Neural cell (in vitro differentiated cells): ENCODE measurements around the gene SOX5. TPM values are rescaled to one million over a fixed set of nuclear protein-coding genes. Genes with fewer than 3 reads are reported as not detected.

Experiments
- H2AFZ ChIP-seq: fragments of 200-600, 300-800 bp; sonication (generic), shearing (Covaris generic); 2 replicates; pipeline ENCODE4 v1.6.0; 2014; ENCODE audit warnings: low read depth, mild to moderate bottlenecking, antibody characterized with exemption, low read length, moderate library complexity
- H3F3A ChIP-seq: fragments of 200-600 bp; shearing (Covaris generic); 2 replicates; pipeline ENCODE4 v1.6.1; 2016; ENCODE audit warnings: mild to moderate bottlenecking, moderate library complexity, mixed read lengths, antibody characterized with exemption, low read length; ENCODE audit not compliant: insufficient read depth, poor library complexity, severe bottlenecking
- H3K27ac ChIP-seq: fragments of 200-600, 300-800 bp; sonication (generic), shearing (Covaris generic); 2 replicates; pipeline ENCODE4 v1.5.1; 2014; ENCODE audit warnings: mild to moderate bottlenecking, low read length, moderate library complexity
- H3K27me3 ChIP-seq: fragments of 300-800, 200-600 bp; sonication (generic), shearing (Covaris generic); 2 replicates; pipeline ENCODE4 v1.6.0; 2014; ENCODE audit warnings: mild to moderate bottlenecking, low read depth, low read length, moderate library complexity; ENCODE audit not compliant: insufficient read depth
- H3K36me3 ChIP-seq: fragments of 300-800, 200-600 bp; sonication (generic), shearing (Covaris generic); 2 replicates; pipeline ENCODE4 v1.5.1; 2014; ENCODE audit warnings: mild to moderate bottlenecking, antibody characterized with exemption, low read length, moderate library complexity; ENCODE audit not compliant: insufficient read depth
- H3K4me2 ChIP-seq: fragments of 300-800, 200-600 bp; sonication (generic), shearing (Covaris generic); 2 replicates; pipeline ENCODE4 v1.6.0; 2014; ENCODE audit warnings: mild to moderate bottlenecking, low read length
- H3K4me3 ChIP-seq: fragments of 300-800, 200-600 bp; sonication (generic), shearing (Covaris generic); 2 replicates; pipeline ENCODE4 v1.5.1; 2014; ENCODE audit warnings: mild to moderate bottlenecking, low read length, moderate library complexity
- H3K79me2 ChIP-seq: fragments of 200-600 bp; shearing (Covaris generic); replicated peaks from 2 replicates; pipeline ENCODE4 v1.6.0; 2014; ENCODE audit warnings: mild to moderate bottlenecking, low read length, moderate library complexity; ENCODE audit not compliant: insufficient read depth
- H3K9ac ChIP-seq: fragments of 300-800, 200-600 bp; sonication (generic), shearing (Covaris generic); 2 replicates; pipeline ENCODE4 v1.6.1; 2016; ENCODE audit warnings: mild to moderate bottlenecking, low read length, mixed read lengths
- H3K9me2 ChIP-seq: fragments of 200-600 bp; shearing (Covaris generic); 2 replicates; pipeline ENCODE4 v1.6.1; 2016; ENCODE audit warnings: mild to moderate bottlenecking, low read length, mixed read lengths; ENCODE audit not compliant: insufficient read depth
- H3K9me3 ChIP-seq: fragments of 200-600, 300-800 bp; sonication (generic), shearing (Covaris generic); 2 replicates; pipeline ENCODE4 v1.6.1; 2016; ENCODE audit warnings: mild to moderate bottlenecking, mixed run types, low read length, moderate library complexity, mixed read lengths
- H4K20me1 ChIP-seq: fragments of 200-600 bp; shearing (Covaris generic); 2 replicates; pipeline ENCODE4 v1.6.1; 2016; ENCODE audit warnings: mild to moderate bottlenecking, mixed run types; ENCODE audit not compliant: insufficient read depth
- EP300 ChIP-seq: fragments of 450-650 bp; conservative IDR thresholded peaks from 2 replicates; pipeline ENCODE4 v1.6.1; 2014; ENCODE audit warnings: antibody characterized with exemption, mild to moderate bottlenecking, moderate library complexity; ENCODE audit not compliant: poor library complexity, severe bottlenecking
- EZH2 ChIP-seq: fragments of 200-600, 300-800 bp; shearing (Covaris generic), sonication (generic); IDR thresholded peaks from 2 replicates; pipeline ENCODE4 v1.6.1; 2014; ENCODE audit warnings: antibody characterized with exemption, low read length, borderline replicate concordance, mild to moderate bottlenecking; ENCODE audit not compliant: insufficient read depth, poor library complexity, severe bottlenecking
- MXI1 ChIP-seq: fragments of 450-650 bp; conservative IDR thresholded peaks from 2 replicates; pipeline ENCODE4 v1.6.1; 2014; ENCODE audit warnings: antibody characterized with exemption, mild to moderate bottlenecking; ENCODE audit not compliant: poor library complexity, severe bottlenecking
- POLR2AphosphoS5 ChIP-seq: IDR thresholded peaks from 2 replicates; pipeline ENCODE4 v1.6.1; 2012
- RAD21 ChIP-seq: fragments of 450-650 bp; conservative IDR thresholded peaks from 2 replicates; pipeline ENCODE4 v1.6.1; 2014; ENCODE audit warnings: antibody characterized with exemption, mild to moderate bottlenecking, moderate library complexity
- SMC3 ChIP-seq: fragments of 450-650 bp; conservative IDR thresholded peaks from 2 replicates; pipeline ENCODE4 v1.6.1; 2014; ENCODE audit warnings: antibody characterized with exemption, mild to moderate bottlenecking, moderate library complexity; ENCODE audit not compliant: poor library complexity
- TAF1 ChIP-seq: IDR thresholded peaks from 2 replicates; pipeline ENCODE4 v1.6.1; 2012; ENCODE audit warnings: low read depth
- polyA plus RNA-seq: library from polyadenylated mRNA; depleted of rRNA; stranded (reverse); fragments of >200 nt; gene quantifications from 2 replicates; pipeline ENCODE4 v1.2.3, GENCODE V29; 2014
- TF ChIP-seq, protein P1 (sequence below): IDR thresholded peaks from 2 replicates; pipeline ENCODE4 v1.6.1; 2012; ENCODE audit warnings: borderline replicate concordance
- TF ChIP-seq, protein P2 (sequence below): fragments of 450-650 bp; IDR thresholded peaks from 2 replicates; pipeline ENCODE4 v1.5.1; 2014; ENCODE audit warnings: antibody characterized with exemption, mild to moderate bottlenecking, moderate library complexity; ENCODE audit not compliant: poor library complexity, severe bottlenecking

Gene SOX5
- polyA plus RNA-seq, 1 donor from 2014 or later: 1.8 TPM

DNA sequence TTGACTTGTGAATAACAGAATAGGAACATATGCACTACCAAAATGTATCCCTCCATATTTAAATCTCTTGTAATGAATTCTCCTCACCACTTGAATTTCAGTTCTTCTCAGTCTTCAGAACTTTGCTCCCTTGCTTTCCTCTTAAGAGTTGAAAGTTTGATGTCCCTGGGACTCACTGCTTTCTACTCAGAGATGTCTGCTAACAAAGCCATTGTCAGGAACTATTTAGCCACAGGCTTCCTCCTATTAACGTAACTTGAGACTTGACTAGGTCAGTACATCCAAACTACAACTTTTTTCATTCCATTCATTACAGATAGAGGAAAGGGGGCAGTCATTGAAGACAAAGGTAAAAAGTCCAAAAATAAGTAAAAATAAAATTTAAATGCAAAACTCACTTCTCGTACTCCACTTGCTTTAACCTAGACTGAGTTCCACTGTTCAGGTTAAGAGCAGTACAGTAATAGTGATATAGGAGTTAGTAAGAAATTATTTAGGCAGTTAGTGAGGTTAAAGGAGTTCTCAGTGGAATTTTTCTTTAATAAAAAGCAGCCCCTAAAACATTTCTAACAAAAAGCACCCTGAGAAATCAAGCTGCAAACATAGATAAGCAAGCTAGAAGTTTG is 364.2 kb downstream of the SOX5 start:
- no peaks in the 10 kb centered on the region for H3K79me2 ChIP-seq
- no peak overlapping the region for H3K9ac ChIP-seq
- no peak overlapping the region for H3K4me2 ChIP-seq
- H3K9me3 ChIP-seq: no peaks in the 10 kb centered on the region
- H3K27me3 ChIP-seq: no peaks in the 10 kb centered on the region
- H3F3A ChIP-seq: no peaks in the 10 kb centered on the region
- no peak overlapping the region for H3K4me3 ChIP-seq
- no peaks in the 10 kb centered on the region for H3K9me2 ChIP-seq
- no peak overlapping the region for H2AFZ ChIP-seq
- TF ChIP-seq, protein P1, sequence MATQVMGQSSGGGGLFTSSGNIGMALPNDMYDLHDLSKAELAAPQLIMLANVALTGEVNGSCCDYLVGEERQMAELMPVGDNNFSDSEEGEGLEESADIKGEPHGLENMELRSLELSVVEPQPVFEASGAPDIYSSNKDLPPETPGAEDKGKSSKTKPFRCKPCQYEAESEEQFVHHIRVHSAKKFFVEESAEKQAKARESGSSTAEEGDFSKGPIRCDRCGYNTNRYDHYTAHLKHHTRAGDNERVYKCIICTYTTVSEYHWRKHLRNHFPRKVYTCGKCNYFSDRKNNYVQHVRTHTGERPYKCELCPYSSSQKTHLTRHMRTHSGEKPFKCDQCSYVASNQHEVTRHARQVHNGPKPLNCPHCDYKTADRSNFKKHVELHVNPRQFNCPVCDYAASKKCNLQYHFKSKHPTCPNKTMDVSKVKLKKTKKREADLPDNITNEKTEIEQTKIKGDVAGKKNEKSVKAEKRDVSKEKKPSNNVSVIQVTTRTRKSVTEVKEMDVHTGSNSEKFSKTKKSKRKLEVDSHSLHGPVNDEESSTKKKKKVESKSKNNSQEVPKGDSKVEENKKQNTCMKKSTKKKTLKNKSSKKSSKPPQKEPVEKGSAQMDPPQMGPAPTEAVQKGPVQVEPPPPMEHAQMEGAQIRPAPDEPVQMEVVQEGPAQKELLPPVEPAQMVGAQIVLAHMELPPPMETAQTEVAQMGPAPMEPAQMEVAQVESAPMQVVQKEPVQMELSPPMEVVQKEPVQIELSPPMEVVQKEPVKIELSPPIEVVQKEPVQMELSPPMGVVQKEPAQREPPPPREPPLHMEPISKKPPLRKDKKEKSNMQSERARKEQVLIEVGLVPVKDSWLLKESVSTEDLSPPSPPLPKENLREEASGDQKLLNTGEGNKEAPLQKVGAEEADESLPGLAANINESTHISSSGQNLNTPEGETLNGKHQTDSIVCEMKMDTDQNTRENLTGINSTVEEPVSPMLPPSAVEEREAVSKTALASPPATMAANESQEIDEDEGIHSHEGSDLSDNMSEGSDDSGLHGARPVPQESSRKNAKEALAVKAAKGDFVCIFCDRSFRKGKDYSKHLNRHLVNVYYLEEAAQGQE: no peak
- TF ChIP-seq EP300 (no peak), MXI1 (no peak), SMC3 (no peak), TAF1 (no peak), RAD21 (no peak), EZH2 (no peak), POLR2AphosphoS5 (no peak)
- TF ChIP-seq, protein P2, sequence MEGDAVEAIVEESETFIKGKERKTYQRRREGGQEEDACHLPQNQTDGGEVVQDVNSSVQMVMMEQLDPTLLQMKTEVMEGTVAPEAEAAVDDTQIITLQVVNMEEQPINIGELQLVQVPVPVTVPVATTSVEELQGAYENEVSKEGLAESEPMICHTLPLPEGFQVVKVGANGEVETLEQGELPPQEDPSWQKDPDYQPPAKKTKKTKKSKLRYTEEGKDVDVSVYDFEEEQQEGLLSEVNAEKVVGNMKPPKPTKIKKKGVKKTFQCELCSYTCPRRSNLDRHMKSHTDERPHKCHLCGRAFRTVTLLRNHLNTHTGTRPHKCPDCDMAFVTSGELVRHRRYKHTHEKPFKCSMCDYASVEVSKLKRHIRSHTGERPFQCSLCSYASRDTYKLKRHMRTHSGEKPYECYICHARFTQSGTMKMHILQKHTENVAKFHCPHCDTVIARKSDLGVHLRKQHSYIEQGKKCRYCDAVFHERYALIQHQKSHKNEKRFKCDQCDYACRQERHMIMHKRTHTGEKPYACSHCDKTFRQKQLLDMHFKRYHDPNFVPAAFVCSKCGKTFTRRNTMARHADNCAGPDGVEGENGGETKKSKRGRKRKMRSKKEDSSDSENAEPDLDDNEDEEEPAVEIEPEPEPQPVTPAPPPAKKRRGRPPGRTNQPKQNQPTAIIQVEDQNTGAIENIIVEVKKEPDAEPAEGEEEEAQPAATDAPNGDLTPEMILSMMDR: no peak
- H3K27ac ChIP-seq: no peak overlapping the region
- H4K20me1 ChIP-seq: no peaks in the 10 kb centered on the region
- no peaks in the 10 kb centered on the region for H3K36me3 ChIP-seq

DNA sequence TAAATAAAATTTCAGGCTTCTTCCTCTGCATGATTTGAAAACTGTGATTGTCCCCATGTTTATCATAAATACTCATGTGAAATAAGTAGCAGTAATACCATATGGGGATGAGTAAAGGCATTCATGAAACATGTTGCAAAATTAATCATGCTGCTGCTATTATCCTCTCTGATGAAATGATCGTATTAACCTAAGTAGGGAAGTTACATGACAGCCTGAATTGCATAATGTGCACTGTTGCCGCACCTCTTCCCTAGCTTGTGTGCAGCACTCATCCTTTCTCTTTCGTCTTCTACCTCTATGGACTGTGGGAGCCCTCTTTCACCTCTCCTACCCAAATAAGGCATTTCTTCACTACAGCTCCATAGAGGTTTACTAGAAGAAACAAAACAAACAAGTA is 367.6 kb downstream of the SOX5 start:
- Histone ChIP-seq H3K27me3 (no peaks in the 10 kb centered on the region), H3K36me3 (no peaks in the 10 kb centered on the region), H4K20me1 (no peaks in the 10 kb centered on the region), H3K4me3 (no peak overlapping the region), H3K9me2 (no peaks in the 10 kb centered on the region), H3K27ac (no peak overlapping the region), H3K79me2 (no peaks in the 10 kb centered on the region), H2AFZ (no peak overlapping the region), H3K9me3 (no peaks in the 10 kb centered on the region), H3F3A (no peaks in the 10 kb centered on the region), H3K4me2 (no peak overlapping the region), H3K9ac (no peak overlapping the region)
- TF ChIP-seq EP300 (no peak), MXI1 (no peak), POLR2AphosphoS5 (no peak), SMC3 (no peak), EZH2 (no peak), RAD21 (no peak), TAF1 (no peak)
- TF ChIP-seq, protein P1: no peak
- TF ChIP-seq, protein P2: no peak
